Immature natural killer cell (primary cell): ENCODE measurements around the gene IL24. TPM values are rescaled to one million over a fixed set of nuclear protein-coding genes. Genes with fewer than 3 reads are reported as not detected.

ENCODE experiments used
- DNase-seq, 3 donors: peaks; one replicate each; pipeline ENCODE4 v3.0.0; 2022; ENCODE audit warnings: mixed read lengths in 1 of 3
- H3K27ac Mint-ChIP-seq, 6 donors: one replicate each; pipeline ENCODE4 v1.8.0; 2020; ENCODE audit warnings: mixed read lengths in 6 of 6, mild to moderate bottlenecking in 5 of 6, inconsistent platforms in 4 of 6, moderate library complexity in 3 of 6
- H3K27me3 Mint-ChIP-seq, 3 donors: one replicate each; pipeline ENCODE4 v1.8.0; 2020 to 2021; ENCODE audit warnings: low read depth in 3 of 3, mild to moderate bottlenecking in 3 of 3, mixed read lengths in 3 of 3, moderate library complexity in 3 of 3, inconsistent platforms in 1 of 3
- H3K36me3 Mint-ChIP-seq, 3 donors: one replicate each; pipeline ENCODE4 v1.8.0; 2020; ENCODE audit warnings: mixed read lengths in 3 of 3, inconsistent platforms in 2 of 3, mild to moderate bottlenecking in 2 of 3
- H3K4me1 Mint-ChIP-seq, 2 donors: one replicate each; pipeline ENCODE4 v1.8.0; 2020; ENCODE audit warnings: inconsistent platforms in 2 of 2, mild to moderate bottlenecking in 2 of 2, mixed read lengths in 2 of 2, moderate library complexity in 1 of 2
- H3K4me3 Mint-ChIP-seq, 5 donors: one replicate each; pipeline ENCODE4 v1.8.0; 2020; ENCODE audit warnings: mild to moderate bottlenecking in 5 of 5, mixed read lengths in 5 of 5, inconsistent platforms in 3 of 5, moderate library complexity in 3 of 5
- H3K9me3 Mint-ChIP-seq, 6 donors: one replicate each; pipeline ENCODE4 v1.8.0; 2020; ENCODE audit warnings: mild to moderate bottlenecking in 6 of 6, mixed read lengths in 6 of 6, inconsistent platforms in 4 of 6, moderate library complexity in 3 of 6
- polyA plus RNA-seq, 3 donors: library from polyadenylated mRNA; unstranded; fragments of 300-500 nt; fragmentation: Illumina TruSeq; gene quantifications; one replicate each; pipeline ENCODE4 v1.2.3, GENCODE V29; 2021

The IL24 gene
- polyA plus RNA-seq, 3 donors from 2014 or later, result 9.3 to 21.5 (median 13.3) TPM

DNA sequence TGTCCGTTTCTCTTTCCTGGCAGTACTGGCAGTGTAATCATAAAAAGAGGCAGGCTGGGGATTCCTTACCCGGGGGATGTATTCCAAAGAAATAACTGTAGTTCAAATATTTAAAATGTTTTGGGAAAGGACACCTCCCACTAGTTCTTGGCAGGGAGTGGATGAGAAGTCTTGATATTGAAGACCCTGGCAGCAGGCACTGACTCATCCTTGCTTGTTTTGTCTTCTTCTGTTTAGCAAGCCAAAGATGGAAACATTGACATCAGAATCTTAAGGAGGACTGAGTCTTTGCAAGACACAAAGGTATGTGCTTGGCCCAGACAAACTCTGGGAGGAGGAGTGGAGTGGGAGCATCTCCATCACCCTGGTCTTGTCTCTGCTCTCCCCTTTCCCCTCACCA, 31.2 kb upstream of the IL24 start:
- Mint-ChIP-seq H3K36me3 (peaks cover 0 to 3% (median 3%) of the 10 kb centered on the region in 3 donors), H3K27me3 (peaks cover 2 to 9% (median 7%) of the 10 kb centered on the region in 3 donors), H3K4me3 (no peak overlapping the region), H3K9me3 (no peaks in the 10 kb centered on the region), H3K4me1 (no peaks in the 10 kb centered on the region), H3K27ac (no peak overlapping the region)
- DNase-seq, result no peak

DNA sequence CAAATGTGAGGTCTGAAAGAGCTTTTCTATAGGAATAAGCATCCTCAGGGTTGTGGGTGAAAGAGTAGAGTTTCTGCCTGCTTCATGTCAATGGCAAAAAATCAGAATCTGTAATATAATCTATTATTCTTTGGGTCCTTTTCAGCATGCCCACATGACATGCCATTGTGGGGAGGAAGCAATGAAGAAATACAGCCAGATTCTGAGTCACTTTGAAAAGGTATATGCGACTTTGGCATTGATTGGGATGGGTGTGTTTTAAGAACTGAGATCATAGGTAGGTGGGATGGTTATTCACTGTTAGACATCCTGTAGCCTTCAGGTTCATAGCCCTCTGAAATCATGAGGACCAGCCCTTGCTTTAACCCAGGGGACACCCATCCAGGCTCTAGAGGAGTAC, 30.0 kb upstream of the IL24 start:
- DNase-seq, result no peak
- H3K27ac Mint-ChIP-seq, result no peak overlapping the region
- no peaks in the 10 kb centered on the region for H3K36me3 Mint-ChIP-seq
- H3K4me1 Mint-ChIP-seq, result no peaks in the 10 kb centered on the region
- H3K4me3 Mint-ChIP-seq, result no peak overlapping the region
- peaks cover 0 to 3% (median 0%) of the 10 kb centered on the region in 6 donors for H3K9me3 Mint-ChIP-seq
- peaks cover 2 to 9% (median 7%) of the 10 kb centered on the region in 3 donors for H3K27me3 Mint-ChIP-seq

DNA sequence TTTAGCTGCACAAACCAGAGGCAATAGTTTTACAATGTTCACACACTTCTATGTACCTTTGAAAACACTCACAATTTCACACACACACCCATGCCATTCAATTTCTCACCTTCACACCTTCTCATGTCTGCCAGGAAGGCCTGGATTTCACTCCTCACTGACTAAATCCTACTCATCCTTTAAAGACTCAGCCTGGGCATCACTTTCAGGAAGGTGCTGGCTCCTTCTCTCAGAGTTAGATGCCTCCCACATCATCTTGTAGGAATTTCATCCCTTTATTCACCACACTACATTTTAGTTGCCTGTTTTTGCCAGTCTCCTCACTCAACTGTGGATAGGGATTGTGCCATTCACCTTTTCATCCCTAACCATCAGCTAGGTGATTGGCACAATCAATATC, 29.5 kb upstream of the IL24 start:
- Mint-ChIP-seq H3K4me1 (no peaks in the 10 kb centered on the region), H3K9me3 (peaks cover 0 to 3% (median 0%) of the 10 kb centered on the region in 6 donors), H3K4me3 (no peak overlapping the region), H3K27me3 (peaks cover 2 to 9% (median 7%) of the 10 kb centered on the region in 3 donors), H3K36me3 (no peaks in the 10 kb centered on the region), H3K27ac (no peak overlapping the region)
- DNase-seq, result no peak

DNA sequence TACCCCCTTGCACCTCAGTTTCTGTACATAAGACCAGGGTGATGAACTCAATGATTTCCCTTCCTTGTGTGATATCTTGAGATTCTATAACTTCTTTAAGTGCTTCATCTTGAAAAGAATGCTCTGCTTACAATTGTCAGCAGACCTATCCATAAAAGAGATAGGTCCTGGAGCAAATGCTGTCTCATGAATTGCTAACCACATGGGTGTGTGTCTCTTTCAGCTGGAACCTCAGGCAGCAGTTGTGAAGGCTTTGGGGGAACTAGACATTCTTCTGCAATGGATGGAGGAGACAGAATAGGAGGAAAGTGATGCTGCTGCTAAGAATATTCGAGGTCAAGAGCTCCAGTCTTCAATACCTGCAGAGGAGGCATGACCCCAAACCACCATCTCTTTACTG, 29.0 kb upstream of the IL24 start:
- DNase-seq, result no peak
- Mint-ChIP-seq H3K4me1 (no peaks in the 10 kb centered on the region), H3K27me3 (peaks cover 2 to 5% (median 4%) of the 10 kb centered on the region in 3 donors), H3K36me3 (peaks cover 0 to 3% (median 0%) of the 10 kb centered on the region in 3 donors), H3K27ac (no peak overlapping the region), H3K4me3 (no peak overlapping the region), H3K9me3 (peaks cover 0 to 3% (median 0%) of the 10 kb centered on the region in 6 donors)

DNA sequence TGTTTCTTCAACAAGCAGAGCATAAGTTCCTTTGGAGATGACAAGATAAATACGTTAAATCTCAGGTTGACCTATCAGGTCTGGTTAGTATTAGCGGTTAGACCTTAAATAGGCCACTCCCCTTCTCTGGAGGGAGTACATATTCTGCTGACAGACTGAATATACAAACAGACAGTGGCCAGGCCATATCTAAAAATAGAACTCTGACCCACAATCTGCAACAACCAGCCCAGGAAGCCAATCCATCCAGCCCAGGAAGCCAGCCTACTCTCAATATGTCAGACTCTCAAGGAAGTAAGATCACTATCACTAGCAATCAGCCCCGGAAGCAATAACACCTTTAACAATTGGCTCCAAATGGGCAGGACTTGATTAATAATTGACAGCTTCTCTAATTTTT, 25.1 kb upstream of the IL24 start:
- Mint-ChIP-seq H3K27me3 (peaks cover 0 to 5% (median 3%) of the 10 kb centered on the region in 3 donors), H3K27ac (no peak overlapping the region), H3K36me3 (peaks cover 8 to 9% (median 9%) of the 10 kb centered on the region in 3 donors), H3K4me1 (no peaks in the 10 kb centered on the region), H3K4me3 (no peak overlapping the region), H3K9me3 (peaks cover 0 to 14% (median 9%) of the 10 kb centered on the region in 6 donors)
- no peak for DNase-seq

DNA sequence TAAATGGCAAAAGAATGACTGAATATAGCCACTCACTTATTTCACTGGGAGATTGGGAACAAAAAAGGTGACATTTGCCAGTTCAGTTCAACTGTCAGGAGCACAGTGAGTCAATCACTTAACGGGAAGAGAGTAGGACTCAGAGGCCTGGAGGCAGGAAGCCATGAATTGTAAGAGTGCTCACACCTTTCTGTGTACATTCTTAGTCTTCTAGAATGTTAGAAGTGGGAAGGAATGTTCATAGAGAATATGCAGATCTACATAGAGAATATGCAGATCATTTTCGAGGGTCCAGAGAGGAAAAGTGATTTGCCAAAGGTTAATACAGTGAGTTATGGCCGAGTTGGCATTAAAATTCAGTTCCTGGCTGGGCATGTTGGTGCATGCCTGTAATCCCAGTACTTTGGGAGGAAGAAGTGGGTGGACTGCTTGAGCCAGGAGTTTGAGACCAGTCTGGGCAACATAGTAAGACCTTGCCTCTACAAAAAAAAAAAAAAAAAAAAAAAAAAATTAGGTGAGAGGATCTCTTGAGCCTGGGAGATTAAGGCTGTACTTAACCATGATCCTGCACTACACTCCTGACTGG, 23.5 kb upstream of the IL24 start:
- peaks cover 15 to 21% (median 17%) of the 10 kb centered on the region in 3 donors for H3K36me3 Mint-ChIP-seq
- DNase-seq, result no peak
- H3K9me3 Mint-ChIP-seq, result peaks cover 7 to 28% (median 15%) of the 10 kb centered on the region in 6 donors
- H3K27me3 Mint-ChIP-seq, result peaks cover 0 to 3% (median 1%) of the 10 kb centered on the region in 3 donors
- no peaks in the 10 kb centered on the region for H3K4me1 Mint-ChIP-seq
- no peak overlapping the region for H3K27ac Mint-ChIP-seq
- H3K4me3 Mint-ChIP-seq, result no peak overlapping the region

DNA sequence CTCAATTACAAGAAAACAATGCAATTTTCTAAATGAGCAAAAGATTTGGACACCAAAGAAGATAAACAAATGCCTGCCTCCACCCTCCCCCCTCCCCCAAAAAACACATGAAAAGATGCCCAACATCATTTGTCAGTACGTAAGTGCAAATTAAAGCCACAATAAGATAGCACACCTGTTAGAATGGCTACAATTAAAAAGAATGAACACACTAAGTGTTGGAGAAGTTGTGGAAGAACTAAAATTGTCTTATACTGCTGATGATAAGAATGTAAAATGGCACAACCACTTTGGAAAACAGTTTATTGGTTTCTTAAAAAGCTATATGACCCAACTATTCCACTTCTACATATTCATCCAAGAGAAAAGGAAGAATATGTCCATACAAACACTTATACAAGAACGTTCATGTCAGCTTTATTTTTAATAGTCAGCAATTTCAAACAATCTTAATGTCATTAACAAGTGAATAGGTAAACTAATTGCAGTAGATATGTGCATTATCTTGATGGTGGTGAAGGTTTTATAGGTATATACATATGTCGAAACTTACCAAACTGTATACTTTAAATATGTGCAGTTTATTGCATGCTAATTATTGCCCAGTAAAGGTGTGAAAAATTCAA, 21.4 kb upstream of the IL24 start:
- no peaks in the 10 kb centered on the region for H3K4me1 Mint-ChIP-seq
- DNase-seq, result no peak
- peaks cover 0 to 3% (median under 1%) of the 10 kb centered on the region in 3 donors for H3K27me3 Mint-ChIP-seq
- no peak overlapping the region for H3K27ac Mint-ChIP-seq
- peaks cover 20 to 21% (median 21%) of the 10 kb centered on the region in 3 donors for H3K36me3 Mint-ChIP-seq
- peaks cover 7 to 28% (median 15%) of the 10 kb centered on the region in 6 donors for H3K9me3 Mint-ChIP-seq
- no peak overlapping the region for H3K4me3 Mint-ChIP-seq

DNA sequence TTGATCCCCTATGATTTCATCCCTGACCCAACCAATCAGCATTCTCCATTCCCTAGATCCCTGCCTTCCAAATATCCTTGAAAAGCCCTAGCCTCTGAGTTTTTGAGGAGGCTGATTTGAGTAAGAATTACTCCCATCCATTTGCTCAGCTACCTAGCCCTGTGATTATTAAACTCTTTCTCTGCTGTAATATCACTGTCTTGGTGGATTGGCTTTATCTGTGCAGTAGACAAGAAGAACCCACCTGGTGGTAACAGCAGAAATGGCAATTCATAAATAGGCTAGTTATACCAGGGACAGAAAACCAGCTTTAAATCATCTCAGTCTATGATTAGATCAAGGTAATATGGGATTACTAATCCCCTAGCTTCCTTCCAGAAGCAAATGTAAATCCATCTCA, 18.8 kb upstream of the IL24 start:
- Mint-ChIP-seq H3K27ac (no peak overlapping the region), H3K36me3 (peaks cover 16 to 21% (median 21%) of the 10 kb centered on the region in 3 donors), H3K4me3 (no peak overlapping the region), H3K4me1 (peaks cover 0 to 7% of the 10 kb centered on the region in 2 donors), H3K9me3 (peaks cover 7 to 25% (median 15%) of the 10 kb centered on the region in 6 donors), H3K27me3 (peaks cover 0 to 3% (median 0%) of the 10 kb centered on the region in 3 donors)
- no peak for DNase-seq

DNA sequence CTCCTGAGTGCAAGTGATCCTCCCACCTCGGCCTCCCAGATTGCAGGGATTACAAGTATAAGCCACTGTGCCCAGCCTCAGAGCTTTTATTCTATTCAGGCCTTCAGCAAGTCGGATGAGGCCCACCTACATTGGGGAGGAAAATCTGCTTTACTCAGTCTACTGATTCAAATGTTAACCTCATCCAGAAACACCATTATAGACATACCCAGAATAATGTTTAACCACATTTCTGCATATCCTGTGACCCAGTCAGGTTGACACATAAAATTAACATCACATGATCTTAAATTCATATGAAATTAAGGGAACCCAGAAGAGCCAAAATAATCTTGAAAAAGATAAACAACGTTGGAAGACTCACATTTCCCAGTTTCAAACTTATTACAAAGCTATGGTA, 16.9 kb upstream of the IL24 start:
- Mint-ChIP-seq H3K4me1 (peaks cover 5 to 20% of the 10 kb centered on the region in 2 donors), H3K27ac (no peak overlapping the region), H3K27me3 (peaks cover 0 to 3% (median 2%) of the 10 kb centered on the region in 3 donors), H3K9me3 (peaks cover 7 to 21% (median 12%) of the 10 kb centered on the region in 6 donors), H3K36me3 (peaks cover 14 to 18% (median 17%) of the 10 kb centered on the region in 3 donors), H3K4me3 (no peak overlapping the region)
- DNase-seq, result no peak

DNA sequence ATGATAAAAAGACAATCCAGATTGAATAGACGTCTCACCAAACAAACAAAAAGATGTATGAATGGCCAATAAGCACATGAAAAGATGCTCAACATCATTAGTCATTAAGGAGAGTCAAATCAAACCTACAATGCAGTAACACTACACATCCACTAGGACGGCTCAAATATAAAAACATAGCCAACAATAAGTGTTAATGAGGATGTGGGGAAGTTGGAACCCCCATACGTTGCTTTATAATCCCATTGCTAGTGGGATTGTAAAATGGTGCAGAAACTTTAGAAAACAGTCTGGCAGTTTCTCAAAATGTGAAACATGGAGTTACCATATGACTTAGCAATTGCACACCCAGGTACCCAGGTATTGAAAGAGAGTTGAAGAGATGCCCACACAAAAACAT, 14.7 kb upstream of the IL24 start:
- Mint-ChIP-seq H3K27me3 (peaks cover 0 to 3% (median 3%) of the 10 kb centered on the region in 3 donors), H3K4me3 (no peak overlapping the region), H3K36me3 (peaks cover 10 to 19% (median 11%) of the 10 kb centered on the region in 3 donors), H3K9me3 (peaks cover 3 to 11% (median 8%) of the 10 kb centered on the region in 6 donors), H3K27ac (no peak overlapping the region), H3K4me1 (peaks cover 5 to 20% of the 10 kb centered on the region in 2 donors)
- DNase-seq, result no peak

DNA sequence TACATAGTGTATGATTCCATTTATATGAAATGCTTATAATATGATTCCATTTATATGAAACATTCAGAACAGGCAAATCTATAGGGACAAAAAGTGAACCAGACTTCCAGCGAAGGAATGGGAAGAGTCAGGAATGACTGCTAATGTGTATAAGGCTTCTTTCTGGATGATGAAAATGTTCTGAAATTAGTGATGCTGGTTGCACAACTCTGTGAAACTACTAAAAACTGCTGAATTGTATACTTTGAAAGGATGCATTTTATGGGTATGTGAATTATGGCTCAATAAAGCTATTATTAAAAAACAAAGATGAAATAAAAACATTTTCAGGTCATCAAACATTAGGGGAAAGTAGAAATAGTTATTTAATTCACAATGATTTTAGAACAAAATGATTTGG, 14.1 kb upstream of the IL24 start:
- Mint-ChIP-seq H3K4me3 (no peak overlapping the region), H3K36me3 (peaks cover 5 to 16% (median 9%) of the 10 kb centered on the region in 3 donors), H3K9me3 (peaks cover 2 to 5% (median 4%) of the 10 kb centered on the region in 6 donors), H3K27me3 (peaks cover 0 to 3% (median 3%) of the 10 kb centered on the region in 3 donors), H3K4me1 (peaks cover 5 to 20% of the 10 kb centered on the region in 2 donors), H3K27ac (no peak overlapping the region)
- DNase-seq, result no peak

DNA sequence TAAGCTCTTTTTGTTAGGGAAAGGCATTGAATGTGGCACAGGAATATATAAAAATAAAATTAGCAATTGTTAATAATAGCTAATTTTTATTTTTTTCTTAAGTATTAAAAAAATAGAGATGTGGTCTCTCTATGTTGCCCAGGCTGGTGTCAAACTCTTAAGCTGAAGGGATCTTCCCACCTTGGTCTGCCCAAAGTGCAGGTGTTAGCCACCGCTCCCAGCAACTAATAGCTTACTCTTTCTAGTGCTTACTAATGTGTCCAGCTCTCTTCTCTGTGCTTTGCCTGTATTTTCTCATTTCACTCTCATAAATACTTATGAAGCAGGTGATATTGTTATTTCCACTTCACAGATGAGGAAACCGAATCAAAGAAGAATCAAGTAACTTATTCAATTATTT, 13.4 kb upstream of the IL24 start:
- DNase-seq, result peak; percentile 11 to 22 (median 15)
- H3K27me3 Mint-ChIP-seq, result peaks cover 0 to 3% (median 3%) of the 10 kb centered on the region in 3 donors
- H3K36me3 Mint-ChIP-seq, result peaks cover 0 to 11% (median 5%) of the 10 kb centered on the region in 3 donors
- H3K4me3 Mint-ChIP-seq, result peak overlapping the region in 1 of 5 donors; percentile 27
- H3K4me1 Mint-ChIP-seq, result peaks cover 5 to 20% of the 10 kb centered on the region in 2 donors
- no peaks in the 10 kb centered on the region for H3K9me3 Mint-ChIP-seq
- H3K27ac Mint-ChIP-seq, result no peak overlapping the region

DNA sequence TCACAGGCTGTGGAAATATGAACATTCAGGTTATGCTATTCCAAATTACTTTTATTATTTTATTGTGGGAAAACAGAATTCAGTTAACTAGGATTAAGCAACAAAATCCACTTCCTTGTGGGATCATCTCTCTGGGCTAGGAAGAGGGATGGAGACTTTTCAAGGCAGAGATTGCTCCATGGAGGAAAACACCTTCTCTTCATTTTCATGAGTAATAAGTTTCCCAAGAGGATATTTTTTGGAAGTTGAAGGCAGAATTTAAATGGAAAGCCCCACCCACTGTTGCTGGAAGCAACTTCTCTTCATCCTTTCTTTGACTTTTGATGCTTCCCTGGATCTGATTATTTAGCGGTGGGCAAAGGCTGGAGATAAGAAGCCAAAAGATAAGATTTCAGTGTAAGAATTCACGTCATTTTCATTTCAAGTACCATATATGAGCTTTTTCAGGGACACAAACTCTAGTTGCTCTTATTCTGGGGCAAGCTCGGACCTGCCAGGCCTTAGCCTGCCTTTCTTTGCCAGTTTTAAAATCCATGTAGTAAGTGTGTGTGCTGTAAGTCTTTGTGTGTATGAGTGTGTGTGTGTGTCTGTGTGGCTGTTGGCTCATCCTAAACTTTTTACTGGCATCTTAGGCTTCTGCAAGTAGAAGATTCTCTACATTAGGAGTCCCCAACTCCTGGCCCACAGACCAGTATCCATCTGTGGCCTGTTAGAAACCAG, 11.7 kb upstream of the IL24 start:
- no peaks in the 10 kb centered on the region for H3K9me3 Mint-ChIP-seq
- H3K27ac Mint-ChIP-seq, result no peak overlapping the region
- H3K27me3 Mint-ChIP-seq, result peaks cover 0 to 6% (median 3%) of the 10 kb centered on the region in 3 donors
- H3K4me1 Mint-ChIP-seq, result peaks cover 7 to 24% of the 10 kb centered on the region in 2 donors
- H3K4me3 Mint-ChIP-seq, result no peak overlapping the region
- peaks cover 0 to 8% (median 4%) of the 10 kb centered on the region in 3 donors for H3K36me3 Mint-ChIP-seq
- no peak for DNase-seq

DNA sequence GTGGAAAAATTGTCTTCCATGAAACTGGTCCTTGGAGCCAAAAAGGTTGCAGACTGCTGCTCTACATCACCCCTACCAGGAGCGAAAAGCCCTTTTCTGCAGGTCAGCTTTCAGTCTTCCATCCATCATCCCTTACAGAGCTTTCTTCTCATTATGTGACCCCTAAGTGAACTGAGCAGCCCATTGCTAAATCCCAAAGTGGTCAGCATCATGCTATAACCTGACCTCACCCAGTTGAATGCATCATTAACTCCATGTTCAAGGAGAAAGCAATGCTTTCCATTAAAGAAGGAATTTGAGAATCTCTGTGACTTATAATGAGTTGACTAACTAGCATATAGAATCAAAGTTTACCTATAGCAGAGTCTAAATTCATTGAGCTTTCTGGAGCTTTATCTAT, 10.4 kb upstream of the IL24 start:
- no peak for DNase-seq
- Mint-ChIP-seq H3K4me3 (no peak overlapping the region), H3K27ac (no peak overlapping the region), H3K9me3 (no peaks in the 10 kb centered on the region), H3K27me3 (peaks cover 2 to 7% (median 3%) of the 10 kb centered on the region in 3 donors), H3K36me3 (peaks cover 4 to 8% (median 5%) of the 10 kb centered on the region in 3 donors), H3K4me1 (peaks cover 11 to 32% of the 10 kb centered on the region in 2 donors)
